UCSD-AML1 (cell line): ENCODE results near the gene CEP131.
A peak's percentile ranks its signal among the peaks of the same experiment; 100 is the strongest.
"Not testable (repeated sequence)": the region's sequence is repeated elsewhere in the genome, so short reads cannot be mapped to it uniquely, and the experiment has no call there.

Experiments used
- DNase-seq: peaks from one replicate; lab custom pipeline; 2025; ENCODE audit not compliant: unreplicated experiment; lab: John Stamatoyannopoulos, UW

The CEP131 gene

DNA sequence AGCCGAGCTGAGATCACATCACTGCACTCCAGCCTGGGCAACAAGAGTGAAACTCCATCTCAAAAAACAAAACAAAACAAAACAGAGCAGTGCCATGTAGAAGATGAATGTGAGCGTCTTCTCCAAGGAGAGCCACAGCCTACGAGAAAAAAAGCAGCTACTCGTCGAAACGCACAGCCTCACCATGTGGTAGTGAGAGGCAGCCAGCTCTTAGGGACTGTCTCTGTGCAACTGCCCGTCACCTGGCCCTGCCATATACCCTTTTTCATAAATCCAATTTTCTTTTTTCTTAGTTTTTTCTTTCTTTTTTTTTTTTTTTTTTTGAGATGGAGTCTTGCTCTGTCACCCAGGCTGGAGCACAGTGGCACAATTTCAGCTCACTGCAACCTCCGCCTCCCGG, 68.7 kb downstream of the CEP131 start:
- not testable (repeated sequence) for DNase-seq

DNA sequence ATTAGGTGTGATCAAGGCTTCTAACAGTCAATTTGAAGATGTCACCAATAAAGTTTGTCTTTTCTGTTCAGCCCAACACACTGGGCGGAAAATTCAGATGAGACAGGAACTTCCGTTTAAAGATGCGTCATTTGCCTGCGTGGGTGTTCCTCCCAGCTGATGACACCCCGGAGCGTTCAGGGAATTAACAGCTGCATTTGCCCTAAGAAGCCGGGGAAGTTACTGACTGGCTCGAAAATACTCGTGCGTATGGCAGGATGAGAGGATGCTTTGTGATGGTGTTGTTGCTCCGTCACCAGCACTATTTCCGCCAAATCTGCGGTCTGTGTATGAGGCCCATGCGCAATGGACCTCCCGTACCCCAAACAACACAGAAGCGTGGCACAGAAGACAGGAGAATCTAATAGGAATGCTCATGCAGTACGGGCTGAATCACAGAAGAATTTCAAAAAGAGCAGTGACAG, 69.4 kb downstream of the CEP131 start:
- DNase-seq, result no peak

DNA sequence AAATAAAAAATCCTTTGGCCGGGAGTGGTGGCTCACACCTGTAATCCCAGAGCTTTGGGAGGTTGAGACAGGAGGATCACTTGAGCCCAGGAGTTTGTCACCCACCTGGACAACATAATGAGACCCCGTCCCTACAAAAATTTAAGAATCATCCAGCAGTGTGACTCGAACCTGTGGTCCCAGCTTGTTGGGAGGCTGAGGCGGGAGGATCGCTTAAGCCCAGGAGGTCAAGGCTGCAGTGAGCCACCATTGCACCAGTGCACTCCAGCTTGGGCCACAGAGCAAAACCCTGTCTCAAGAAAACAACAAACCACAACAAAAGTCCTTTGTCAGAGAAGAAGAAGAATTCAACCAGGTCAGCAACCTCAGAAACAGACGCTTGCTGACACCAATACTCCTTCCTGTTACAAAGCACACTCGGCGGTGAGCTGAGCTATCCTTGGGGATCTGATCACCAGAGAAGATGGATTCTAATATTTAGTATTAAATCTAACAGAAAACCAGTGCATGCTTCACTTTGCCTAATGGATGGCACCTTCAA, 70.4 kb downstream of the CEP131 start:
- DNase-seq, result no peak

DNA sequence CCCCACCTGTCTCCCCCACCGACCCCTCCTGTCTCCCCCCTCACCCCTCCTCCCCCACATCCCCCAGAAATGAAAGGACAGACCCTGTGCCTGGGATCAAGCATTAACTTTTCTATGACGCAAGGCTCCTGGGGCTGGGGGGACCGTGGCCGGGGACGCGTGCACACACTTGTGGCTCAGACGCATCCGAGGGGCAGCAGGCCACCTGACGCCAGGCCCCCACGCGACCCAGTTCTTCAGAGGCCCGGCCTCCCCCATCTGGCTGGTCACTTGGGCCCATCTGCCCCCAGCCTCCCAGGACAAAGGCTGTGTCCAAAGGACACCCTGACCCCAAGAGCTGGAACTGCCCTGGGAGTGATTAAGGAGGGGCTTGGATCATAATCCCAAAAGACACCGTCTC, 71.5 kb downstream of the CEP131 start:
- DNase-seq, result no peak

DNA sequence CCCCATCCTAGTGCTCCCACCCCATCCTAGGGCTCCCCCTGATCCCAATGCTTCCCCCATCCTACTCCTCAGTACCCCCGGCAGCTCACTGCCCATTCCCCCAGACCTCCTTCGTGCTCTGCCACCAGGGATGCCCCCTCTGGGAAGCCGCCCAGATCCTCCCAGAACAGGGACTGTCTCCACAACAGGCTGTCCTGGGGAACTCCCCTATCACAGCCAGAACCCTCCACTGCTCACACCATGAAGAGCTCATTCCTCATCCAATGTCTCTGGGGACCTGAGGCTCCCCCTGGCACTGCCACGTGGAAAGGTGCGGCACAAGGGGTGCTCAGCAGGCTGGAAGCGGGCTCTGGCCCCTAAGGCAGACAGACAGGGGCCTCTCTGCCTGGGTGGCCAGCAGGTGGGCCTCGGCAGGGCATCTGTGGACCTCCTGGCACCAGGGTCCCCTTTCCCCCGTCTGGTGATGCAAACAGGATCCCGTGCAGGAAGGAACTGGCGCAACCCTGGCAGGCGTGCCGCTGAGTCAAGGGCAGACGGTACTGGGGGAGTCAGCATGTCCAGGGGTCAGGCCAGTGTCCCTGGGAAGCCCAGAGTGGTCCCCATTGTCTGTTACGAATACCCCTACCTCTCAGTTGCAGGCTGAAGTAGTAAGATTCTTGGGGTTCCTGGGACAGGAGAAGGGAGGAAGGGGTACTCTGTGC, 72.2 kb downstream of the CEP131 start:
- peak; percentile 29 for DNase-seq

DNA sequence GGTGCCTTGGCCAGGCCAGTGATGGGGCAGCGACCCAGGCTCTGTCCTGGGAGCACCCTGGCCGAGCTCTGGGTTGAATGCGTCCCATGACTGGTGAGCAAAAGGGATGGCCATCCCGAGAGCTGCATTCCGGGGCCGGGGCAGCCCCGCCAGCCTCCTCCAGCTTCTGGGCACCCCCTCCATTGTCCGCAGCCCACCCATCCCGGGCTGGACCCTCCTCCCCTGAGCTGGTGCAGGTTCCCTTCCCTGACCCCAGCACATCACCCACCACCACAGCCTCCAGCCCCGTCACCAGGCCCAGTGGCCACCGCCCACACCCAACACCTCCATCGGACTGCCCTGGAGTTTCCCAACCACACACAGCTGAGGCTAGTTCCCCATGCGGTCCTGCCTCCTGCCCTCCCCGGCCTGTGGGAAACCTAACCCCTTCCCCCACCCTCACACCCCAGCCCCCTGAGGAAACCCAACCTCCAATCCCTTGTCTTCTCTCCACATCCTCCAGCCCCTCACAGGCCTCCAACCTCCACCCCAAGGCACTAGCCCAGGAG, 73.7 kb downstream of the CEP131 start:
- no peak for DNase-seq

DNA sequence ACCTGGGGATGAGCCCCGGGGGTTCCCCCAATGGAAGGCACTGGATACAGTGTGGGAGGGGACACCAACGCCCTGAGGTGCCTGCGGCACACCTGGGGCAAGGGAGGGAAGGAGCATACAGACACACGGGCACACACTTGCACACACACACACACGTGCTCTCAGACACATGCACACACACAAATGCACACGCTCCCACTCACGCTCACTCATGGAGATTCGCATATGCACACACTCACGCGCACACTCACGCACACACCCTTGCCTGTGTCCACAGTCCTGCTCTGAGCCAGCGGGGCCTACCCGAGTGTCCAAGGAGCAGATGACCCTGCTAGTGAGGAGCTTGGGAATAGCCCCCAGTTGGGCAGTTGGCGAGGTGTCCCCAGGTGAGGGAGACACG, 74.2 kb downstream of the CEP131 start:
- DNase-seq, result no peak

DNA sequence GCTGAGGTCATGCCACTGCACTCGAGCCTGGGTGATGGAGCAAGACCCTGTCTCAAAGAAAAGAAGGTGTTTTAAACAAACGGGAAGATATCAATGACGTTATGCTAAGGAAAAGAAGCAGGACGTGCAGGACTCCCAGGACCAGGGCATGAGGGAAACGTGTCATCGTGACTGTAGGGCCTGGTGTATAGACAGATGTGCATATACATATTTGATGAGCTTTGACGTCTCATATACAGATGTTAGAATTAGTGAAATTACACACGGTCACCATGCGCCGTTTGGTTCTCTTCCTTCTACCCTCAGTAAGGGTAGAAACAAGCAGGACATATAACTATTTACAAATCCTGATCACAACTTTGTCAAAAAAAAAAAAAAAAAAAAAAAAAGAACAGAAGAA, 75.1 kb downstream of the CEP131 start:
- no peak for DNase-seq

DNA sequence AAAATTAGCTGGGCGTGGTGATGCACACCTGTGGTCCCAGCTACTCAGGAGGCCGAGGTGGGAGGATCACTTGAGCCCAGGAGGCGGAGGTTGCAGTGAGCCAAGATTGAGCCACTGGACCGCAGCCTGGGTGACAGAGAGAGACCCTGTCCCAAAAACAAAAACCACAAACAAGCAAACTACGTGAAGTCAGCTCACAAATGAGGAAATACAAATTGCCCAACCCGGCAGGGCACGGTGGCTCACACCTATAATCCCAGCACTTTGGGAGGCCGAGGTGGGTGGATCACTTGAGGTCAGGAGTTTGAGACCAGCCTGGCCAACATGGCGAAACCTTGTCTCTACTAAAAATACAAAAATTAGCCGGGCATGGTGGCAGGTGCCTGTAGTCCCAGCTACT, 76.6 kb downstream of the CEP131 start:
- not testable (repeated sequence) for DNase-seq

DNA sequence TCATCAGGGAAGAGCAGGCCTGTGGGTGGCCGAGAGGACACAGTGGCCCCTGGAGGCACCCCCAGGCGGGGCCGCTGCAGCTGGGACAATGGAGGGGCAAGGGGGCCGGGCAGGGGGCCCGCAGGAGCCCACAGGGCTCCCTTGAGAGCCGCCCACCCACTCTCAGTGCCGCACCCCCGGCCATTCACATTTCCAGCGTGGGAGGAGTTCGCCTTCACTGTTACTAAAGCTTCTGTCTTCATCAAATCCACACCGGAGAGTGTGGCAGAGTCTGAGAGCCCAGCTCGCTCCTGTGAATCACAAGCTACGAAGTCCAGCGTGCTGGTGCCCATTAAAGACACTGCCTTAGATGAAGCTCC, 78.4 kb downstream of the CEP131 start:
- no peak for DNase-seq

DNA sequence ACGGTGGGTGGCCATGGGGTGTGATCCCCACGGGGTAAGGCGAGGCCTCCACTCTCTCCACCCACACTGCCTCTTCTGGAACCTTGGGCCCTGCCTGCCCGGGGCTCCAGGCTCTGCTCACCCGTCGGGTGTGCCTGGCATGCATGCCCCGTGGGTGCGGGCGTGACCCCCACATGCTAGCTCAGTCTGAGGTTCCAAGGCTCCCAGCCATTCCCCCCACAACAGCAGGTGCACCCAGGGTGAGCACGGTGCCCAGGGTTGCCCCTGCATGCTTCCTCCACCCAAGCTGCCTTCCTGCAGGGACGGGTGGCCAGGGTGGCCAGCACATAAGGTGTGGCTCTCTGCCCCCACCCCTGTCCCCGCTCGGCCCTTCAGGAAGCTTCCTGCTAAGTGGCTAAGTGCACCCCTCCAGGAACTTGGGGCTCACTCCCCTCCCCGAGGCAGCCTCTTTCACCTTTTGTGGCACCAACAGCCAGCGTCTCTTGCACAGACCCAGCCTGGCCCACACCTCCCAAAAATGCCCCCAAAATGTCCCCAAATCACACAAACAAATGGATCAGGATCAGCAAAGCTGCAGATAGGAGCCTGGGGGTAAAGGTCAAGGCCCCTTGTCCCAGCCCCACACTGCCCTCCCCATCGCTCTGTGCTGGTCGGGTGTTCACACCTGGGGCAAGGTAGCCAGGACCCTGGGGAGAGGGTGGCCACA, 78.9 kb downstream of the CEP131 start:
- DNase-seq, result no peak

DNA sequence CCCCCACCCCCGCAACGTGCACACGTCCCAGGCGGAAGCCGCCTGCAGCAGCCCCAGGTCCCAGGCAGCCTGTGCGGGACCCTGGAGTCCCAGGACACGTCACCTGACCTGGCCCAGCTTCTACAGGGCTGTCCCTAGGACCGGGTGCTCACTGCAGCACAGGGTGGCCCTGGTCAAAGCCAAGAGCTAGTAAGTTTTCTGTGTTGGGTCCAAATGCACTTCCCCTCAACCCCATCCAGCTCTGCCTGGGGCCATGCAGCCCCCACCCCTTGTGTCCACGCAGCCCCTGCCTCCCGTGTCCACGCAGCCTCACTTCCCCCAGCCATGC, 79.6 kb downstream of the CEP131 start:
- DNase-seq, result no peak

DNA sequence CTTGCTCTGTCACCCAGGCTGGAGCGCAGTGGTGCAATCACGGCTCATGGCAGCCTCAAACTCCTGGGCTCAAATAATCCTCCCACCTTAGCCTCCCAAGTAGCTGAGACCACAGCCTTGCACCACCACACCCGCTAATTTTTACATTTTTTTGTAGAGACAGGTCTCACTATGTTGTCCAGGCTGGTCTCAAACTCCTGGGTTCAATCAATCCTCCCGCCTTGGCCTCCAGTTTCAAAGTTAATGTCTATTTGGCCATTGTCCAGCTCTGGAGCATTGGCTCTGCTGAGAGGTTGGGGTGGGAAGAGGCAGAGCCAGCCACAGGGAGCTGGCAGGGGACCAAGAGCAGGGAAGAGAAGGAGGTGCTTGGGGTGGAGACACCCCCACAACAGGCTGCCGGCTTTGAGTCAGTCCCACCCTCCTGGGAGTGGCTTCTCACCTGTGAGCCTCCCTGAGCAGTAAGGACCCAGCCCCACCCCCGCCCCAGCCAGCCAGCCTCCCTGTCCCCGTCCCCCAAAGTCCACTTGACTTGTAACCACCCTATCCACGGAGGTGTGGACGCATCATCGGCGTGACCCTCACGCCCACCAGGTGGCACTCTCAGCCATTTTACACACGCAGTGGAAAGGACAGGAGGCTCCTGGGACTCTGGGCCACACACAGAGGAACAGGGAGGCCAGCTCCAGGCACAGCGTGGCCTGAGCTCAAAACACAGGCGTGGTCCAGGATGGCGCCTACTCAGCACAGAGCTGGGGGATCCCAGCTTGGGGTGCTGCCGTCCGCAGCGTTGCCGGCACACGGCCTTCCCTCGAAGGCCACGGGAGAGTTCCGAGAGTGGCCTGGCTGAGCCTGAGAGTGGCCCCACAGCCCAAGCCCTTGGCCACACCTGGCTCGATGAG, 80.2 kb downstream of the CEP131 start:
- peak; percentile 85 for DNase-seq

DNA sequence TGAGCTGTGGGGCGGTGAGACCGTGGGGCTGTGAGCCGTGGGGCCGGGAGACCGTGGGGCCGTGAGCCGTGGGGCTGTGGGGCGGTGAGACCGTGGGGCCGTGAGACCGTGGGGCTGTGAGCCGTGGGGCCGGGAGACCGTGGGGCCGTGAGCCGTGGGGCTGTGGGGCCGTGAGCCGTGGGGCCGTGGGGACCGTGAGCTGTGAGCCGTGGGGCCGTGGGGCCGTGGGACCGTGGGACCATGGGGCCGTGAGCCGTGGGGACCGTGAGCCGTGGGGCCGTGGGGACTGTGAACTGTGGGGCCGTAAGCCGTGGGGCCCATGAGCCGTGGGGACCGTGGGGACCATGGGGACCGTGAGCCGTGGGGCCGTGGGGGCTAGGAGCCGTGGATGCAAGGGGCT, 82.1 kb downstream of the CEP131 start:
- no peak for DNase-seq

DNA sequence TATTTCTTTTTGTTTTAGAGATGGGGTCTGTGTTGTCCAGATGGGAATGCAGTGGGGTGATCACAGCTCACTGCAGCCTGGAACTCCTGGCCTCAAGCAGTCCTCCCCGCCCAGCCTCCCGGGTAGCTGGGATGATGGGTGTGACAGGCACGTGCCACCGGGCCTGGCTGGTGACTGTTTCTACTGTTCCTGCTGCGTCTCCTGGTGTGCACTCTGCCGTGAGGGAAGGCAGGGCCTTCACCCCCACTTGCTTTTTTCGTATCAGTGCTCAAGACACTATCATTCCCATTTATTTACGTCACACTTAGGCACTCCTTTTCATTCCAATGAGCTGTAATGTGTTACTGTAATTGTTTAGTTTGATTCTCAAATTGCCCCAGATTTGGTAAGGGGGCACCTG, 82.7 kb downstream of the CEP131 start:
- no peak for DNase-seq
